Measurements from ENCODE around the gene PPP1R2. TPM values are rescaled to one million over a fixed set of nuclear protein-coding genes. Genes with fewer than 3 reads are reported as not detected.
"Not testable (repeated sequence)": the region's sequence is repeated elsewhere in the genome, so short reads cannot be mapped to it uniquely, and the experiment has no call there.

Gene PPP1R2
- total and polyA plus RNA-seq, 8 donors, result 39.0 to 65.7 (median 55.7) TPM

GRCh38 chr3:195511136-195511535, 32.0 kb downstream of the PPP1R2 start:
- intact Hi-C loops (cut with DNase I), result no loop called here
- Histone ChIP-seq H3K4me1 (peaks cover 0 to 18% of the 10 kb centered on the region in 2 donors), H3K4me3 (no peak overlapping the region), H3K36me3 (peaks cover 0 to 49% of the 10 kb centered on the region in 2 donors), H3K9me3 (no peaks in the 10 kb centered on the region), H3K27ac (peak overlapping the region in 1 of 2 donors; percentile 37), H3K27me3 (no peaks in the 10 kb centered on the region)
- TF ChIP-seq, protein P1, sequence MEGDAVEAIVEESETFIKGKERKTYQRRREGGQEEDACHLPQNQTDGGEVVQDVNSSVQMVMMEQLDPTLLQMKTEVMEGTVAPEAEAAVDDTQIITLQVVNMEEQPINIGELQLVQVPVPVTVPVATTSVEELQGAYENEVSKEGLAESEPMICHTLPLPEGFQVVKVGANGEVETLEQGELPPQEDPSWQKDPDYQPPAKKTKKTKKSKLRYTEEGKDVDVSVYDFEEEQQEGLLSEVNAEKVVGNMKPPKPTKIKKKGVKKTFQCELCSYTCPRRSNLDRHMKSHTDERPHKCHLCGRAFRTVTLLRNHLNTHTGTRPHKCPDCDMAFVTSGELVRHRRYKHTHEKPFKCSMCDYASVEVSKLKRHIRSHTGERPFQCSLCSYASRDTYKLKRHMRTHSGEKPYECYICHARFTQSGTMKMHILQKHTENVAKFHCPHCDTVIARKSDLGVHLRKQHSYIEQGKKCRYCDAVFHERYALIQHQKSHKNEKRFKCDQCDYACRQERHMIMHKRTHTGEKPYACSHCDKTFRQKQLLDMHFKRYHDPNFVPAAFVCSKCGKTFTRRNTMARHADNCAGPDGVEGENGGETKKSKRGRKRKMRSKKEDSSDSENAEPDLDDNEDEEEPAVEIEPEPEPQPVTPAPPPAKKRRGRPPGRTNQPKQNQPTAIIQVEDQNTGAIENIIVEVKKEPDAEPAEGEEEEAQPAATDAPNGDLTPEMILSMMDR (IDR thresholded peaks at IDR 0.05), result no peak
- no peak for ATAC-seq
- no peak for DNase-seq

DNA sequence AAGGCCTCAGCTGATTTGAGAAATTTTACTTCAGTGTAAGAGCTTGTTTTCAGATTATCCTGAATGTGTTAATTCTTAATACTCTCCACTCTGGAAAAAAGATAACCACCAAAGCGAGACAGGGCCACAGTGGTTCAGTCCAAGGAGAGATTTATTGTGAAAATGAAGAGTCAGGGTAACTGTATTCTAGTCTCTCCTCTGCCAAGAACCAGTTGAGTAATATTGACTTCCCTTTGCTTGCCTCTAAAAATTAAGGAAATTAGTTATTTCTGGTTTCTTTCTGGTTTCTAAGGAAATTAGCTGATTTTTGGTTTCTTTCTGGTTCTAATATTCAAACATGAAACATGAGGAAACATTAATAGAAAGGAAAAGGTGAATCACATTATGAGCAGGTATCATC, 34.9 kb downstream of the PPP1R2 start:
- H3K36me3 ChIP-seq, result peaks cover 0 to 19% of the 10 kb centered on the region in 2 donors
- no peak overlapping the region for H3K4me3 ChIP-seq
- no peaks in the 10 kb centered on the region for H3K27me3 ChIP-seq
- intact Hi-C loops (cut with DNase I), result no loop called here
- TF ChIP-seq, protein P1 (IDR thresholded peaks at IDR 0.05), result no peak
- peak; percentile 45 for ATAC-seq
- H3K9me3 ChIP-seq, result no peaks in the 10 kb centered on the region
- DNase-seq, result no peak
- H3K27ac ChIP-seq, result peak overlapping the region in 1 of 2 donors; percentile 24
- H3K4me1 ChIP-seq, result peaks cover 0 to 18% of the 10 kb centered on the region in 2 donors

DNA sequence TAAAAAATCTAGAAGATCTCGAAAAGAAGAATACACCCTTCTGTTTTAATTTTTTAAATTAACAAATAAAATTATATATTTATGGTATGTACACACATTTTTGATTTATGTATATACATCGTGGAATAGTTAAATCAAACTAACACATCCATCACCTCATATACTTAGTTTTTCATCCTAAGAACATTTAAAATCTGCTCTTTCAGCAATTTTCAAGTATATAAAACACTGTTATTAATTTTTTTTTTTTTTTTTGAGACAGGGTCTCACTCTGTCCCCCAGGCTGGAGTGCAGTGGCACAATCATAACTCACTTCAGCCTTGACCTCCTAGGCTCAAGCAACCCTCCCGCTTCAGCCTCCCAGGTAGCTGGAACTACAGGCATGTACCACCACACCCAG, 67.5 kb downstream of the PPP1R2 start:
- DNase-seq, result no peak
- intact Hi-C loops (cut with DNase I), result no loop called here
- no peaks in the 10 kb centered on the region for H3K9me3 ChIP-seq

GRCh38 chr3:195475116-195475515, 68.0 kb downstream of the PPP1R2 start:
- intact Hi-C loops (cut with DNase I), result not testable (repeated sequence)

More for the DNA sequence above, 67.5 kb downstream of the PPP1R2 start:
- no peaks in the 10 kb centered on the region for H3K36me3 ChIP-seq
- H3K27ac ChIP-seq, result no peak overlapping the region
- no peaks in the 10 kb centered on the region for H3K4me1 ChIP-seq
- no peaks in the 10 kb centered on the region for H3K27me3 ChIP-seq
- H3K4me3 ChIP-seq, result no peak overlapping the region
- no peak for ATAC-seq
- TF ChIP-seq, protein P1 (IDR thresholded peaks at IDR 0.05), result no peak

GRCh38 chr3:195468841-195469240, 74.3 kb downstream of the PPP1R2 start:
- no peak overlapping the region for H3K4me3 ChIP-seq
- intact Hi-C loops (cut with DNase I), result no loop called here
- no peaks in the 10 kb centered on the region for H3K27me3 ChIP-seq
- no peaks in the 10 kb centered on the region for H3K9me3 ChIP-seq
- no peak for ATAC-seq
- no peak overlapping the region for H3K27ac ChIP-seq
- no peaks in the 10 kb centered on the region for H3K36me3 ChIP-seq
- DNase-seq, result no peak
- no peaks in the 10 kb centered on the region for H3K4me1 ChIP-seq
- TF ChIP-seq, protein P1 (IDR thresholded peaks at IDR 0.05), result no peak

More at GRCh38 chr3:195475116-195475515, 68.0 kb downstream of the PPP1R2 start:
- not testable (repeated sequence) for DNase-seq, H3K27me3 ChIP-seq, H3K4me3 ChIP-seq, H3K4me1 ChIP-seq, H3K9me3 ChIP-seq, H3K36me3 ChIP-seq, ATAC-seq, H3K27ac ChIP-seq

DNA sequence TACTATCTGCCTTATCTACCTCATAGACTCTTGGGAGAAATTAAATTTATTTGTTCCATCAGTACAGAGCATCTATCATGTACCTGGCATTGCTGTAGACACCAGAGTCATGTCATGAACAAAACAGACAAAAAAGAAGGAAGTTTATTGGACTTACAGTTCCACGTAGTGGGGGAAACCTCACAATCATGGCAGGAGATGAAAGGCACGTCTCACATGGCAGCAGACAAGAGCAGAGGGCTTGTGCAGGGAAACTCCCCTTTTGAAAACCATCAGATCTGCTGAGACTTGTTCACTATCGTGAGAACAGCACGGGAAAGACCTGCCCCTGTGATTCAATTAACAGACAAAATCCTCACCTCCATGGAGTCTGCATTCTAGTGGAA, 74.7 kb downstream of the PPP1R2 start:
- Histone ChIP-seq H3K27ac (no peak overlapping the region), H3K4me3 (no peak overlapping the region), H3K36me3 (no peaks in the 10 kb centered on the region), H3K9me3 (no peaks in the 10 kb centered on the region), H3K27me3 (no peaks in the 10 kb centered on the region), H3K4me1 (no peaks in the 10 kb centered on the region)
- DNase-seq, result no peak
- intact Hi-C loops (cut with DNase I), result no loop called here
- ATAC-seq, result no peak
- TF ChIP-seq, protein P1 (IDR thresholded peaks at IDR 0.05), result no peak

Measured in left lung (tissue), 10 donors.